A549 treated with RU486 at 1 μM for 4 hours (cell line): ENCODE data around the gene TMEM179B. TPM values are rescaled to one million over a fixed set of nuclear protein-coding genes. Genes with fewer than 3 reads are reported as not detected.

Experiments used
- total RNA-seq: library from RNA; stranded (reverse); fragments of 200-300 nt; extraction: Qiagen RNA extraction; gene quantifications from 5 replicates; pipeline ENCODE4 v1.2.3, GENCODE V29; 2022; ENCODE audit warnings: low read depth

TMEM179B gene, protein sequence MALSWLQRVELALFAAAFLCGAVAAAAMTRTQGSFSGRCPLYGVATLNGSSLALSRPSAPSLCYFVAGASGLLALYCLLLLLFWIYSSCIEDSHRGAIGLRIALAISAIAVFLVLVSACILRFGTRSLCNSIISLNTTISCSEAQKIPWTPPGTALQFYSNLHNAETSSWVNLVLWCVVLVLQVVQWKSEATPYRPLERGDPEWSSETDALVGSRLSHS
- total RNA-seq = 67.2 to 92.9 TPM (median 90.6 TPM) in 5 replicates

DNA sequence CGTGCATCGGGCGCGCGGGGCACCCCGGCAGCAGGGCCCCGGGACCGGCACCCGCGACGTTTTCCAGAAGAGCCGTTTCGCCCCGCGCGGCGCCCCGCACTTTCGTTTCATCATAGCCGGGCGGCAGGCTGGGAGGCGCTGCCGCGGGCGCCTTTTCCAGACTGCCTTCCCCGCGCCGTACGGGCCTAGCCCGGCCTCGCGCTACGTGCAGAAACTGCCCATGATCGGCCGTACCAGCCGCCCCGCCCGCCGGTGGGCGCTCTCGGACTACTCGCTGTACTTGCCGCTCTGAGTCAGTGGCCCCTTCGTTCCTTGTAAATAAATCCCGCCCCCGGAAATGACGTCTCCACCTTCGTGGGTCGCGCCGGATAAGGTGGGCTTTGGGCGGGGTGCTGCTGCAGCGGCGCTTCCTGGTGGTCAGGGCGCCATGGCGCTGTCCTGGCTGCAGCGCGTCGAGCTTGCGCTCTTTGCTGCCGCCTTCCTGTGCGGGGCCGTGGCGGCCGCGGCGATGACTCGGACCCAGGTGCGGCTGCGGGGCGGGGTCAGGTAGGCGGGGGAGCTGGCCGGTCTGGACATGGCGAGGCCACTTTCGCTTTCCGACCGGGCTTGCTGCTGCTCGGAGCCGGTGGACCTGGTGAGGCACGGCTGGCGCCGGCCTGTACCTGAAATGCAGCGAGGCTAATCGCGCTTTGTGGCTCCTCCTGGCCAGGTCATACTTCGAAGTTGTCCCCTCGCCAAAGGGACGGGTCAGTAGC, at the start of gene TMEM179B:
Gene TMEM179B (plus strand): TSS at position 398 of the 755 bp plus-strand sequence. CDS start 30 bp downstream, at position 428.

GRCh38 chr11:62753736-62754603, 33.2 kb upstream of the TMEM179B start, which contains the start of gene ZBTB3:
TSS of gene ZBTB3 (minus strand) at chr11:62754160. CDS start at chr11:62753664, 496 bp downstream.

GRCh38 chr11:62771144-62772021, 15.8 kb upstream of the TMEM179B start, which contains the start of gene TAF6L:
TSS of gene TAF6L (plus strand) at chr11:62771396. CDS start at chr11:62775784, 4,388 bp downstream.

GRCh38 chr11:62791501-62792201, 4.4 kb downstream of the TMEM179B start, which contains the start of gene TMEM223:
TSS of gene TMEM223 (minus strand) at chr11:62792006. CDS start at chr11:62791994, 12 bp downstream.

DNA sequence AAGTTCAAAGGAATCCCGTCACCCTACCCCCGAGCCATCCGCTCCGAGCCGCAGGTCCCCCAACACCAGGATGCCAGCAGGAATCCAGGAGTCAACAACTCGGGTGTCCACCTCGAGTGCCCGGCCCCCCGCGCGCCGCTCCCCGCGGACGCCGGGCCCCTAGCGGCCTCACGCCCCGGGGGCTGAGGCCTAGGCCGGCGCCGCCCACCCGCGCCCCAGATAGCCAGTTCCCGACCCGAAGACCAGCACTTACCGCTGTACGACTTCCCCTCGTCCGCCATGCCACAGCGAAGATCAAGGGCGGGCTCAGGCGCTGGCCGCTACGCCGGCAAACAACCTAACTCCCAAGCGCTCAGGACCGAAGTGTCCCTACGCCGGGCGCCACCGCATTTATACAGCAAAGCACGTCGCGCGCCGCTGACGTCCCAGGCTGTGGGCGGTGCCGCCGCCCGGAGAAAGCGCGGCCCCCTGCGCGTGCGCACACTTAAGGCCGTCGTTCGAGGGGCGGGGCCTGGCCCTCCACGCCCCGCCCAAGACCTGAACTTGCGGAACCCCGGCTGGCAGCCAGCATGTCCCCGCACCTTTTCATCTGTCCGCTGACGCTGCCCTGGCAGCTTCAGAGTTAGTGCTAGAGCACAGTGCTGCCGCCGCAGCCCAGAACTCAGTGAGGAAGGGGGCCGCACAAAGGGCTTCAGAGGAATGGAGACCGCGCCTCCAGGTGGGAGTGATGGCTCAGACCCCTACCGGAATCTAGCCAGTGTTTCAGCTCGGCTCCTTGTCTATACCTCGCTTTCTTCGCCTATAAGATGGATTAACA, 18.1 kb downstream of the TMEM179B start, which contains the start of gene NXF1:
Gene NXF1 (minus strand): TSS at position 365 of the 817 bp plus-strand sequence. CDS start 84 bp downstream, at position 281.

DNA sequence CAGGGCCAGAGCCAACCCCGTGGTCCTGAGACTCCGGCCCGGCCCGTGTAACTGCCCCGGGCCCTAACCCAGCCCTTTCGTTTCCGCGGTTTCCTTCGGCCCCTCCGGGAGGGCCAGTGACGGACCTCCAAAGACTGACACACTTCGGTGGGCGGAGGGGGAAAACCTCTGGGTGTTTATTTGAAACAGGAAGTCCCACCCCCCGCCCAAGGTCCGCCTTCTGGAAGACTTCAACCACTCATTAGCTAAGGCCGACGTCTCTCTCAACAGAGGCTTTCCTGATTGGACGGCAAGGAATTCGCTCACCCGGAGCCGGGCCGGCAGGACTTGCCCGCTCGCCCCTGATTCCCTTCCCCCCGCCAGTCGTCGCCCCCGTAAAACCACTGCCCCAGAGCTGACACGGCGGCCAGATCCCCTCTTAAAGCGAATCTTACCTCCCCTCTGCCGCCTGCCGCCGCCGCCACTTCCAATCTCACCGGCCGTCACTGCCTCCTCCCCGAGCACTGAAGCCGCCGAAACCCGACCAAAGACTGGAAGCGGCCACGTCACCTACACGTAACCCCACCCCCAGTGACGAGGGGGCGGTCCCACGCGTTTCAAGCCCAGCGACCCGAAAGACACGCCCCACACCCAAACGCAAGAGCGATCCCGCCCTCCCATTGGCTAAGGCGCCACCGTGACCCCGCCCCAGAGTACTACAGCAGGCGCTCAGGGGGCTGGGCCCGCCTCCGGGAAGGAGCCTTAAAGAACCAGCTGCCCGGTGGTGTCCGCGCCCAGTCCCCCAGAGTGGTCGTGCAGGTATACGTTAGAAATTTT, 44.5 kb downstream of the TMEM179B start, which contains the start of gene STX5:
Gene STX5 (minus strand): TSS at position 532 of the 816 bp plus-strand sequence. CDS start 808 bp downstream, outside the sequence.

GRCh38 chr11:62832336-62833234, 45.4 kb downstream of the TMEM179B start, which contains the start of gene TEX54:
TSS of gene TEX54 (minus strand) at chr11:62832841.

DNA sequence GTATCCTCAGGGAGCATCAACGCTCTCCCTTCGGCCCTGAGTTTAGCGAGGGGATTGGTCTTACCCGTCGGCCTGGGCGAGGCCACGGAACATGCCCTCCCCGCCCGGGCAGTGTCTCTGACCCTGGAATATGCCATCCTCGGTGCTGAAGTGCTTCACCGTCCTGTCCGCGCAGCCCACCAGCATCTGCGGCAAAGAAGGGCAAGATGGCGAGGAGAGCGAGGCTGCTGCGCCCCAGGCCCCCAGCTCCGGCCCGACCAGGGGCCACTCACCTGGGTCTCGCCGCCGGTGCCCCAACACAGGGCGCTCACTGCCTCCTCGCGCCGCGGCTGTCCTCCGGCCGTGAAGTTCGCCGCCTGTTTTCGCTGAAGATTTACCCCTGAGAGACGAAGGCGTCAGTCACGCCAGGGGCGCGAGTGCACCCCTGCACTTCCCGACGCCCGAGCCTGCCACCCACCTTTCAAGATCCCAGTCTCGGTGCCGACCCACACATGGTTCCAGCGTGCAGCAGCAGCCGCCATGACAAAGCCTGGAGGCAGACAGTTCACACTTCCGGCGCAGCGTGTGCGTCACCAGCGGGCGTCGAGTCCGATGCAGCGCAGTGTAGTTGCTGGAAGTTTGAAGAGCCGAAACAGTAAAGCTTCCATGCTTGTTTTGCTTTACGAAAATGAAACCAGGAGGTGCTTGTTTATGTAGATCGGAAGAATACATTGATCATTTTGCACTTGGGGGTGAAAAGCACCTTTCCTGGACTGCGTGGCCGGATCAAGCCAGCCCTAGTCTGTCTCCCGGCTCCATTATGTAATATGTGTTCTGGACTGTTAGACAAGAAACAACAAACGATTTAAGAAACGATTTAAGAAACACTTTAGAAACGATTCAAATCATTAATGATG, 52.1 kb downstream of the TMEM179B start, which contains the start of gene WDR74:
Gene WDR74 (minus strand): TSS at position 541 of the 896 bp plus-strand sequence. CDS start 20 bp downstream, at position 521.

Other genes with a start within 250 kb of the TMEM179B start
- 186 to 202 TPM (median 195 TPM) in 5 replicates for gene AHNAK, start 240.6 kb upstream of the TMEM179B start, total RNA-seq
- 1,853 to 2,125 TPM (median 1,992 TPM) in 5 replicates for gene EEF1G, start 213.5 kb upstream of the TMEM179B start, total RNA-seq
- 11.5 to 15.8 TPM (median 13.0 TPM) in 5 replicates for gene TUT1, start 195.9 kb upstream of the TMEM179B start, total RNA-seq
- 83.9 to 88.1 TPM (median 84.8 TPM) in 5 replicates for gene MTA2, start 185.5 kb upstream of the TMEM179B start, total RNA-seq
- gene EML3, start 174.6 kb upstream of the TMEM179B start, total RNA-seq = 15.6 to 28.5 TPM (median 24.4 TPM) in 5 replicates
- gene ROM1, start 174.1 kb upstream of the TMEM179B start, total RNA-seq = 2.6 to 4.7 TPM (median 3.8 TPM) in 5 replicates
- gene B3GAT3, start 165.4 kb upstream of the TMEM179B start, total RNA-seq = 38.7 to 56.9 TPM (median 51.6 TPM) in 5 replicates
- gene GANAB, start 140.8 kb upstream of the TMEM179B start, total RNA-seq = 241 to 274 TPM (median 257 TPM) in 5 replicates
- 15.2 to 22.5 TPM (median 21.2 TPM) in 5 replicates for gene INTS5, start 134.1 kb upstream of the TMEM179B start, total RNA-seq
- 130 to 179 TPM (median 143 TPM) in 5 replicates for gene C11orf98, start 122.2 kb upstream of the TMEM179B start, total RNA-seq
- gene CSKMT, start 122.1 kb upstream of the TMEM179B start, total RNA-seq = 11.1 to 17.8 TPM (median 15.6 TPM) in 5 replicates
- gene UQCC3, start 115.7 kb upstream of the TMEM179B start, total RNA-seq = 24.4 to 38.3 TPM (median 37.7 TPM) in 5 replicates
- 5.0 to 5.5 TPM (median 5.2 TPM) in 5 replicates for gene LBHD1, start 115.1 kb upstream of the TMEM179B start, total RNA-seq
- 108 to 131 TPM (median 123 TPM) in 5 replicates for gene UBXN1, start 108.3 kb upstream of the TMEM179B start, total RNA-seq
- 0.07 to 0.13 TPM (median 0.13 TPM) in 3 of 5 replicates, not detected in the others for gene LRRN4CL, start 97.9 kb upstream of the TMEM179B start, total RNA-seq
- 55.6 to 100 TPM (median 73.5 TPM) in 5 replicates for gene BSCL2, start 80.0 kb upstream of the TMEM179B start, total RNA-seq
- not detected in 5 replicates for gene GNG3, start 79.7 kb upstream of the TMEM179B start, total RNA-seq
- 35.2 to 46.4 TPM (median 41.7 TPM) in 5 replicates for gene HNRNPUL2, start 59.9 kb upstream of the TMEM179B start, total RNA-seq
- gene TTC9C, start 58.9 kb upstream of the TMEM179B start, total RNA-seq = 29.5 to 36.2 TPM (median 31.1 TPM) in 5 replicates
- 1.6 to 2.6 TPM (median 1.8 TPM) in 5 replicates for gene ZBTB3, start 33.2 kb upstream of the TMEM179B start, total RNA-seq
- 167 to 202 TPM (median 180 TPM) in 5 replicates for gene POLR2G, start 25.8 kb upstream of the TMEM179B start, total RNA-seq
- gene TAF6L, start 16.0 kb upstream of the TMEM179B start, total RNA-seq = 11.5 to 18.4 TPM (median 15.2 TPM) in 5 replicates
- 18.1 to 30.6 TPM (median 28.2 TPM) in 5 replicates for gene TMEM223, start 4.6 kb downstream of the TMEM179B start, total RNA-seq
- 45.5 to 57.5 TPM (median 52.4 TPM) in 5 replicates for gene NXF1, start 18.0 kb downstream of the TMEM179B start, total RNA-seq
- gene STX5, start 44.6 kb downstream of the TMEM179B start, total RNA-seq = 19.1 to 27.8 TPM (median 25.8 TPM) in 5 replicates
- not detected in 5 replicates for gene TEX54, start 45.4 kb downstream of the TMEM179B start, total RNA-seq
- 72.4 to 87.2 TPM (median 85.8 TPM) in 5 replicates for gene WDR74, start 52.2 kb downstream of the TMEM179B start, total RNA-seq
- gene SLC3A2, start 93.5 kb downstream of the TMEM179B start, total RNA-seq = 882 to 1,078 TPM (median 1,030 TPM) in 5 replicates
- 0.05 TPM in 1 of 5 replicates, not detected in the others for gene CHRM1, start 134.0 kb downstream of the TMEM179B start, total RNA-seq
- not detected in 5 replicates for gene SLC22A6, start 197.6 kb downstream of the TMEM179B start, total RNA-seq
- not detected in 5 replicates for gene SLC22A8, start 228.4 kb downstream of the TMEM179B start, total RNA-seq